H1 (cell line): ENCODE measurements around the gene INPP4B. TPM values are rescaled to one million over a fixed set of nuclear protein-coding genes. Genes with fewer than 3 reads are reported as not detected.

Experiments
- CTCF ChIA-PET: fragments of 300-600 bp; sonication (Branson Sonifier 250); formaldehyde crosslinking; loops from one replicate; lab custom pipeline; 2021; ENCODE audit not compliant: partially characterized antibody; lab: Charles Lee
- POLR2A ChIA-PET: fragments of 300-600 bp; sonication (Branson Sonifier 250); formaldehyde crosslinking; loops from one replicate; lab custom pipeline; 2021; ENCODE audit warnings: inconsistent platforms; ENCODE audit not compliant: partially characterized antibody; lab: Charles Lee
- DNase-seq, 2 experiments: peaks; one replicate each; pipeline versions ENCODE4 v3.0.0 to v3.0.0-alpha.2; 2010 to 2022; ENCODE audit warnings: low spot score in 2 of 2, low read depth in 1 of 2, mixed read lengths in 1 of 2
- FAIRE-seq: peaks from 2 replicates; lab custom pipeline; 2011; peaks lifted over from hg19 to GRCh38; lab: Jason Lieb, UNC
- H2AFZ ChIP-seq: 2 replicates; pipeline ENCODE4 v1.8.1; 2012; ENCODE audit warnings: low read length, inconsistent platforms
- H2AK5ac ChIP-seq: 2 replicates; pipeline ENCODE4 v1.6.1; 2013; ENCODE audit warnings: low read depth, low read length
- H2BK120ac ChIP-seq: replicated peaks from 2 replicates; pipeline ENCODE3; 2013; ENCODE audit warnings: low read depth, low read length, inconsistent platforms
- H2BK12ac ChIP-seq: 2 replicates; pipeline ENCODE4 v1.6.1; 2013; ENCODE audit warnings: low read depth, low read length
- H2BK15ac ChIP-seq: 2 replicates; pipeline ENCODE4 v1.6.1; 2013; ENCODE audit warnings: low read length
- H2BK20ac ChIP-seq: 2 replicates; pipeline ENCODE4 v1.6.1; 2013; ENCODE audit warnings: low read length
- H2BK5ac ChIP-seq: 2 replicates; pipeline ENCODE4 v1.6.1; 2013; ENCODE audit warnings: low read depth, low read length
- H3K14ac ChIP-seq: 2 replicates; pipeline ENCODE4 v1.6.1; 2013; ENCODE audit warnings: inconsistent platforms; ENCODE audit not compliant: insufficient read length
- H3K18ac ChIP-seq: 2 replicates; pipeline ENCODE4 v1.6.1; 2013; ENCODE audit warnings: low read length; ENCODE audit errors: extremely low read depth
- H3K23ac ChIP-seq: 2 replicates; pipeline ENCODE4 v1.6.1; 2013; ENCODE audit warnings: inconsistent platforms; ENCODE audit not compliant: insufficient read length
- H3K23me2 ChIP-seq: 2 replicates; pipeline ENCODE4 v1.6.1; 2013; ENCODE audit warnings: low read depth, low read length
- H3K27ac ChIP-seq: 2 replicates; pipeline ENCODE4 v1.6.1; 2011; ENCODE audit warnings: low read depth, low read length, inconsistent platforms
- H3K27me3 ChIP-seq, 4 experiments: replicated peaks in 1 of 4; 1 replicate in 1 of 4; 2 replicates in 3 of 4; pipeline versions ENCODE4 v1.6.1 to v1.8.1; 2011 to 2013; ENCODE audit warnings: low read length in 3 of 4, mild to moderate bottlenecking in 3 of 4, inconsistent platforms in 2 of 4, mixed read lengths in 2 of 4, moderate library complexity in 1 of 4; ENCODE audit not compliant: control insufficient read depth in 3 of 4, insufficient read depth in 3 of 4; ENCODE audit errors: extremely low read depth in 1 of 4
- H3K36me3 ChIP-seq, 4 experiments: 2 replicates each; pipeline versions ENCODE4 v1.6.1 to v1.8.1; 2011 to 2013; ENCODE audit warnings: mild to moderate bottlenecking in 4 of 4, low read length in 3 of 4, moderate library complexity in 2 of 4, control low read depth in 1 of 4, inconsistent platforms in 1 of 4; ENCODE audit not compliant: insufficient read depth in 4 of 4, control insufficient read depth in 2 of 4
- H3K4ac ChIP-seq: replicated peaks from 2 replicates; pipeline ENCODE3; 2013; ENCODE audit warnings: low read length, low read depth, mixed read lengths, inconsistent platforms; ENCODE audit not compliant: insufficient read length
- H3K4me1 ChIP-seq, 4 experiments: replicated peaks in 1 of 4; 1 replicate in 1 of 4; 2 replicates in 3 of 4; pipeline versions ENCODE4 v1.6.1 to v1.8.1; 2011 to 2013; ENCODE audit warnings: low read length in 3 of 4, inconsistent platforms in 2 of 4, mixed read lengths in 1 of 4; ENCODE audit not compliant: insufficient read depth in 4 of 4, control insufficient read depth in 3 of 4
- H3K4me2 ChIP-seq, 2 experiments: 2 replicates each; pipeline versions ENCODE4 v1.6.1 to v1.8.1; 2011 to 2013; ENCODE audit warnings: low read depth in 2 of 2, low read length in 2 of 2, control low read depth in 1 of 2, inconsistent platforms in 1 of 2, mild to moderate bottlenecking in 1 of 2; ENCODE audit not compliant: insufficient read depth in 1 of 2
- H3K4me3 ChIP-seq, 4 experiments: fragments of 200-600, 300-600 bp in 1 of 4; sonication (generic), shearing (Covaris generic), sonication (Bioruptor Twin) in 1 of 4; 2 replicates each; pipeline versions ENCODE4 v1.5.1 to v1.8.1; 2011 to 2016; ENCODE audit warnings: low read length in 4 of 4, low read depth in 3 of 4, control low read depth in 2 of 4, inconsistent platforms in 2 of 4, mild to moderate bottlenecking in 2 of 4, mixed read lengths in 1 of 4, moderate library complexity in 1 of 4; ENCODE audit not compliant: insufficient read depth in 2 of 4; ENCODE audit errors: extremely low read depth in 1 of 4
- H3K56ac ChIP-seq: replicated peaks from 2 replicates; pipeline ENCODE3; 2013; ENCODE audit warnings: low read depth, mild to moderate bottlenecking, mixed read lengths, low read length, inconsistent platforms; ENCODE audit not compliant: insufficient read length
- H3K79me1 ChIP-seq: 2 replicates; pipeline ENCODE4 v1.6.1; 2013; ENCODE audit warnings: low read depth, low read length, control low read depth
- H3K79me2 ChIP-seq, 2 experiments: 2 replicates each; pipeline versions ENCODE4 v1.6.1 to v1.8.1; 2012 to 2013; ENCODE audit warnings: low read length in 2 of 2, mild to moderate bottlenecking in 2 of 2, inconsistent platforms in 1 of 2; ENCODE audit not compliant: insufficient read depth in 2 of 2, control insufficient read depth in 1 of 2
- H3K9ac ChIP-seq, 4 experiments: replicated peaks in 1 of 4; 1 replicate in 1 of 4; 2 replicates in 3 of 4; pipeline versions ENCODE4 v1.6.1 to v1.8.1; 2011 to 2013; ENCODE audit warnings: low read depth in 3 of 4, low read length in 3 of 4, control low read depth in 2 of 4, mild to moderate bottlenecking in 2 of 4, moderate library complexity in 2 of 4, inconsistent platforms in 1 of 4; ENCODE audit errors: extremely low read depth in 1 of 4
- H3K9me3 ChIP-seq, 2 experiments: 2 replicates each; pipeline versions ENCODE4 v1.6.1 to v1.8.1; 2012 to 2013; ENCODE audit warnings: mild to moderate bottlenecking in 2 of 2, moderate library complexity in 2 of 2, control low read depth in 1 of 2, inconsistent platforms in 1 of 2, low read depth in 1 of 2, low read length in 1 of 2, mixed read lengths in 1 of 2; ENCODE audit not compliant: insufficient read depth in 2 of 2
- H4K20me1 ChIP-seq, 2 experiments: replicated peaks in 1 of 2; 2 replicates each; pipeline versions ENCODE3 to v1.8.1; 2011 to 2013; ENCODE audit warnings: inconsistent platforms in 2 of 2, low read length in 2 of 2, mild to moderate bottlenecking in 1 of 2; ENCODE audit not compliant: insufficient read depth in 2 of 2, control insufficient read depth in 1 of 2
- H4K5ac ChIP-seq: 2 replicates; pipeline ENCODE4 v1.6.1; 2013; ENCODE audit warnings: low read length, low read depth, mixed read lengths, inconsistent platforms; ENCODE audit not compliant: insufficient read length
- H4K8ac ChIP-seq: 2 replicates; pipeline ENCODE4 v1.8.0; 2013; ENCODE audit warnings: mild to moderate bottlenecking, moderate library complexity, low read length, inconsistent platforms; ENCODE audit not compliant: insufficient read depth; ENCODE audit errors: extremely low read depth
- H4K91ac ChIP-seq: replicated peaks from 2 replicates; pipeline ENCODE3; 2013; ENCODE audit warnings: low read length, mixed read lengths, inconsistent platforms; ENCODE audit not compliant: insufficient read length
- CEBPB ChIP-seq: IDR thresholded peaks from 2 replicates; pipeline ENCODE4 v1.6.1; 2012; ENCODE audit warnings: low read depth, low read length
- CHD1 ChIP-seq: IDR thresholded peaks from 2 replicates; pipeline ENCODE4 v1.6.1; 2012; ENCODE audit warnings: low read depth, low read length, improper control_type of control experiment
- CREB1 ChIP-seq: IDR thresholded peaks from 2 replicates; pipeline ENCODE4 v1.6.1; 2012; ENCODE audit warnings: inconsistent platforms
- CTCF ChIP-seq, 3 experiments: IDR thresholded peaks; 1 replicate in 2 of 3; 2 replicates in 1 of 3; pipeline versions ENCODE4 v1.5.1 to v1.6.1; 2011; ENCODE audit warnings: low read length in 3 of 3, mild to moderate bottlenecking in 3 of 3, inconsistent platforms in 2 of 3, low read depth in 1 of 3, moderate library complexity in 1 of 3; ENCODE audit not compliant: insufficient read depth in 1 of 3; ENCODE audit errors: control extremely low read depth in 1 of 3
- EZH2 ChIP-seq: fragments of 200-600 bp; sonication (generic); IDR thresholded peaks from 2 replicates; pipeline ENCODE4 v1.7.1; 2012; ENCODE audit warnings: low read depth, mild to moderate bottlenecking, moderate library complexity, low read length, inconsistent platforms; ENCODE audit not compliant: severe bottlenecking
- KDM5A ChIP-seq: fragments of 200-600 bp; IDR thresholded peaks from 2 replicates; pipeline ENCODE4 v1.7.1; 2012; ENCODE audit warnings: mild to moderate bottlenecking, low read length, inconsistent platforms, mixed read lengths
- MAX ChIP-seq: IDR thresholded peaks from 2 replicates; pipeline ENCODE4 v1.6.1; 2012; ENCODE audit warnings: inconsistent platforms
- POLR2AphosphoS5 ChIP-seq: IDR thresholded peaks from 2 replicates; pipeline ENCODE4 v1.6.1; 2011; ENCODE audit warnings: low read depth, low read length
- SIX5 ChIP-seq: IDR thresholded peaks from 2 replicates; pipeline ENCODE4 v1.6.1; 2011; ENCODE audit warnings: mild to moderate bottlenecking, low read depth, low read length
- SP2 ChIP-seq: IDR thresholded peaks from 2 replicates; pipeline ENCODE4 v1.6.1; 2012; ENCODE audit warnings: mild to moderate bottlenecking, low read length, inconsistent platforms
- TBP ChIP-seq: IDR thresholded peaks from 2 replicates; pipeline ENCODE4 v1.6.1; 2011; ENCODE audit warnings: low read depth, low read length, improper control_type of control experiment
- YY1 ChIP-seq: IDR thresholded peaks from 2 replicates; pipeline ENCODE4 v1.6.1; 2011; ENCODE audit warnings: low read depth, mild to moderate bottlenecking, low read length
- WGBS, 2 experiments: shearing (Covaris generic) in 1 of 2; methylation state at CpG; one replicate each; pipeline versions ENCODE4 v1.1.6 to v1.1.7; 2013 to 2015; ENCODE audit warnings: low lambda C conversion rate in 2 of 2, mixed read lengths in 2 of 2, inconsistent platforms in 1 of 2, low coverage in 1 of 2, missing lambda C conversion rate in 1 of 2; ENCODE audit not compliant: insufficient replicate concordance in 2 of 2, insufficient coverage in 1 of 2, insufficient read length in 1 of 2; ENCODE audit errors: extremely low coverage in 1 of 2, missing lambda C conversion rate in 1 of 2; 5-methylcytosine and 5-hydroxymethylcytosine counted together
- polyA plus RNA-seq, 7 experiments: library from polyadenylated mRNA; depleted of rRNA in 3 of 7; stranded (reverse) in 5 of 7; unstranded in 2 of 7; fragments of >200 nt in 5 of 7; fragments of 200-250 nt in 2 of 7; gene quantifications; 1 replicate in 5 of 7; 2 replicates in 1 of 7; 4 replicates in 1 of 7; pipeline versions ENCODE4 v1.2.1 to v1.2.3, GENCODE V29; 2011 to 2013; ENCODE audit warnings: missing spikeins in 2 of 7, mixed read lengths in 2 of 7
- total RNA-seq: library from RNA; stranded (reverse); fragmentation: NEBNext Ultra II Directional; extraction: Animal tissue kit (Norgen Biotek cat#: 25700); gene quantifications from 2 replicates; pipeline ENCODE4 v1.2.1, GENCODE V29; 2021

The INPP4B gene
- total and polyA plus RNA-seq, 2 of the 8 experiments (the other 6 are each of a cell fraction or from before 2014, with no cell fraction given), result 0.11 to 0.54 TPM

GRCh38 chr4:142866685-142867084 is 20.6 kb upstream of the INPP4B start:
- TF ChIP-seq YY1 (no peak), SIX5 (no peak), CREB1 (no peak), CTCF (IDR thresholded peaks at IDR 0.05; ENCODE audit: control extremely low read depth in 1 of 3, insufficient read depth in 1 of 3, low read depth in 1 of 3, low read length in 3 of 3) (no peak), CEBPB (no peak), TBP (no peak), SP2 (no peak), CHD1 (no peak), KDM5A (no peak), MAX (no peak), POLR2AphosphoS5 (no peak), EZH2 (no peak)
- POLR2A ChIA-PET, result no interaction called here
- no peak overlapping the region for H3K4ac ChIP-seq
- no peak for DNase-seq
- no peak overlapping the region for H3K4me2 ChIP-seq
- FAIRE-seq, result no peak
- H3K36me3 ChIP-seq, result no peaks in the 10 kb centered on the region
- no peaks in the 10 kb centered on the region for H3K79me1 ChIP-seq
- no peaks in the 10 kb centered on the region for H3K79me2 ChIP-seq
- no peak overlapping the region for H2BK15ac ChIP-seq
- no peak overlapping the region for H4K91ac ChIP-seq
- H4K20me1 ChIP-seq, result no peaks in the 10 kb centered on the region
- H3K4me3 ChIP-seq, result no peak overlapping the region
- no peaks in the 10 kb centered on the region for H3K4me1 ChIP-seq
- no peak overlapping the region for H3K23ac ChIP-seq
- H4K8ac ChIP-seq, result no peak overlapping the region
- H3K27me3 ChIP-seq, result no peaks in the 10 kb centered on the region
- H2BK20ac ChIP-seq, result no peak overlapping the region
- no peak overlapping the region for H2AK5ac ChIP-seq
- 90% methylated on average over 5 of the region's 5 CpGs; no CpG with 5 or more reads in 1 of the 2 experiments for WGBS, 2 experiments
- H2BK5ac ChIP-seq, result no peak overlapping the region
- H3K9ac ChIP-seq, result no peak overlapping the region
- no peaks in the 10 kb centered on the region for H3K23me2 ChIP-seq
- H3K18ac ChIP-seq, result no peak overlapping the region
- no peak overlapping the region for H2AFZ ChIP-seq
- CTCF ChIA-PET, result interaction anchor here (0.6 to 2.2 kb wide), 4 partner anchors 8 to 634 kb away, joined by 3 to 9 read pairs (median 3); no protein-coding TSS in a partner anchor
- H3K56ac ChIP-seq, result no peak overlapping the region
- H3K27ac ChIP-seq, result no peak overlapping the region
- H3K9me3 ChIP-seq, result no peaks in the 10 kb centered on the region
- H2BK120ac ChIP-seq, result no peak overlapping the region
- H4K5ac ChIP-seq, result no peak overlapping the region
- no peak overlapping the region for H2BK12ac ChIP-seq
- no peak overlapping the region for H3K14ac ChIP-seq
